22Rv1 (cell line): ENCODE results near the gene ANTKMT.

Experiments used
- ZFX ChIP-seq: fragments of 450-650 bp; IDR thresholded peaks from 2 replicates; pipeline ENCODE4 v1.6.1; 2017; ENCODE audit warnings: antibody characterized with exemption, borderline replicate concordance
- TF ChIP-seq, protein P1 (sequence below): fragments of 450-650 bp; IDR thresholded peaks from 2 replicates; pipeline ENCODE4 v1.5.1; 2017; ENCODE audit warnings: mild to moderate bottlenecking

DNA sequence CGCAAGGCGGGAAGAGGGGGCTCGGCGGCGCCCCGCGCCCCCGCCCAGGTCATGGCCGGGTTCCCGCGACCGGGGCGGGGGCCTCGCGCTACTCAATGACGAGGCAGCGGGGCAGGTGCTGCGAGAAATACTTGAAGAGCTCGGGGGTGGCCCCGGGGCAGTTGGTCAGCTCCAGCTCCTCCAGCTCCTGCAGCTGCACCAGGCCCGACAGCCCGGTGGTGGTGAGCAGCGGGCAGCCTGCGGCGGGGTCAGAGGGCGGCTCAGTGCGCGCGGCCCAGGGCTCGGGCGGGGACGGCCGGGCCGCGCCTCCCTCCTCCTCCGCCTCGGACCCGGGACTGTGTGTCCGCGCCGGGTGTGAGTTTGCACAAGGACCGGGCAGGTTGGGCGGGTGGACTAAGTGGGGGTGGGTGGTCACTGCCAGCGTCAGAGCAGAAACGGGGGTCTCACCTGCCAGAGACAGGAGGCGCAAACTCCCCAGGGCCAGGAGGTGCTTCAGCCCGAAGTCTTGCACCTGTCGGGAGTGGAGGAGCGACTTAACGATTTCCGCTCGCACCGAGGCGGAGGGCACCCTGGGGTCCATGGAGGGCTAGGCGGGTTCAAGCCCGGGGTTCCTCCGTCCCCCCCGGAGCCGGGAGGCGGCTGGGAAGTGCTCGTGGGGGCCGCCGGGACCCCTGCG, 26.6 kb upstream of the ANTKMT start:
- TF ChIP-seq, protein P1, sequence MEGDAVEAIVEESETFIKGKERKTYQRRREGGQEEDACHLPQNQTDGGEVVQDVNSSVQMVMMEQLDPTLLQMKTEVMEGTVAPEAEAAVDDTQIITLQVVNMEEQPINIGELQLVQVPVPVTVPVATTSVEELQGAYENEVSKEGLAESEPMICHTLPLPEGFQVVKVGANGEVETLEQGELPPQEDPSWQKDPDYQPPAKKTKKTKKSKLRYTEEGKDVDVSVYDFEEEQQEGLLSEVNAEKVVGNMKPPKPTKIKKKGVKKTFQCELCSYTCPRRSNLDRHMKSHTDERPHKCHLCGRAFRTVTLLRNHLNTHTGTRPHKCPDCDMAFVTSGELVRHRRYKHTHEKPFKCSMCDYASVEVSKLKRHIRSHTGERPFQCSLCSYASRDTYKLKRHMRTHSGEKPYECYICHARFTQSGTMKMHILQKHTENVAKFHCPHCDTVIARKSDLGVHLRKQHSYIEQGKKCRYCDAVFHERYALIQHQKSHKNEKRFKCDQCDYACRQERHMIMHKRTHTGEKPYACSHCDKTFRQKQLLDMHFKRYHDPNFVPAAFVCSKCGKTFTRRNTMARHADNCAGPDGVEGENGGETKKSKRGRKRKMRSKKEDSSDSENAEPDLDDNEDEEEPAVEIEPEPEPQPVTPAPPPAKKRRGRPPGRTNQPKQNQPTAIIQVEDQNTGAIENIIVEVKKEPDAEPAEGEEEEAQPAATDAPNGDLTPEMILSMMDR, result no peak
- TF ChIP-seq ZFX, result no peak
